GM12875 (cell line): Measurements from ENCODE around the gene OXTR.

Experiments
- H3K4me3 ChIP-seq: one replicate; pipeline ENCODE4 v1.5.1; 2011; ENCODE audit warnings: low read depth, low read length, control low read depth
- CTCF ChIP-seq: IDR thresholded peaks from 2 replicates; pipeline ENCODE4 v1.5.1; 2011; ENCODE audit warnings: low read depth, mild to moderate bottlenecking, control low read depth, inconsistent platforms, low read length, moderate library complexity, borderline replicate concordance; ENCODE audit not compliant: insufficient read depth

OXTR gene

GRCh38 chr3:8768364-8769087 lies 887 bp downstream of the OXTR start:
- peak overlapping the region; percentile 53 for H3K4me3 ChIP-seq
- no peak for TF ChIP-seq CTCF

GRCh38 chr3:8767667-8768363 lies 1.6 kb downstream of the OXTR start:
- TF ChIP-seq CTCF, result peak; percentile 52
- H3K4me3 ChIP-seq, result peak overlapping the region; percentile 53

- peak overlapping the region; percentile 53 for H3K4me3 ChIP-seq
- TF ChIP-seq CTCF, result no peak
These were observed 2.2 kb downstream of the OXTR start for GRCh38 chr3:8767256-8767666.

GRCh38 chr3:8766148-8766547 lies 3.3 kb downstream of the OXTR start:
- no peak overlapping the region for H3K4me3 ChIP-seq
- TF ChIP-seq CTCF, result no peak

- no peak overlapping the region for H3K4me3 ChIP-seq
- TF ChIP-seq CTCF, result no peak
These were observed 3.9 kb downstream of the OXTR start for GRCh38 chr3:8765528-8765927.

GRCh38 chr3:8764528-8764927 lies 4.9 kb downstream of the OXTR start:
- no peak for TF ChIP-seq CTCF
- H3K4me3 ChIP-seq, result no peak overlapping the region
